HG03457 (cell line): ENCODE results near the gene SRD5A1.

ENCODE experiments used
- ATAC-seq: cut with Tn5 transposase; IDR thresholded peaks from one replicate; pipeline ENCODE4 v1.9.1; 2021; ENCODE audit warnings: moderate number of reproducible peaks; ENCODE audit not compliant: unreplicated experiment

Gene SRD5A1

DNA sequence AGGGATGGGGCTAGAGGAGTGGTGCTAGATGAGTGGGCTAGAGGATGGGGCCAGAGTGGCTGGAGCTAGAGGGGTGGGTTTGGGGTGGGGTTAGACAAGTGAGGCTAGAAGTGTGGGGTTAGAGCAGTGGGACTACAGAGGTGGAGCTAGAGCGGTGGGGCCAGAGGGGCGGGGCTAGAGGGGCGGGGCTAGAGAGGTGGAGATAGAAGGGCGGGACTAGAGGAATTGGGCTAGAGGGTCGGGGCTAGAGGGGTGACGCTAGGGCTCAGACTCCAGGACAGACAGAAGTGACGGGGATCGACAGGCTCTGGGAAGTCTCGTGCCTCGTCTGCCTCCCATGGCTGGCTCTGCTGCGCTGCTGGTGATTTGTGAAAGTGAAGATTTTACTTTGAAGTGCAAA is 49.0 kb downstream of the SRD5A1 start:
- no peak for ATAC-seq

DNA sequence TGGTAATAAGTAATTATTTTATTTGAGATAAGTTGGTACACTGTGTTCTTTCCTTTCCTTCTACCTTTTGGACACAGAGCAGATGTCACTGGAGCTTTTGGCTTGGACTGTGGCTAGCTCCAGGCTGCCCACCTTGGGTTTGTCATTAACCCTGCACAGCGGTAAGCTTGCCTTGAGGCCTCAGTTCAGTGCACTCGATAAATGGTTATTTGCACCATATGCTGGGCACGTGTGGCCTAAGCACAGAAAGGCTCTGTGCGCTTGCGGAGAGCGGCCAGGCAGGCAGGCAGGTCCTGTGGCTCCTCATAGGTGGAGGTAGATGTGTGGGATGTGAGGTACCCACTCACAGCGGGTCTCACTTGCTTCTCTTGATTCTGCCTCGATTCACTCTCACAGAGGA is 50.0 kb downstream of the SRD5A1 start:
- ATAC-seq, result no peak

DNA sequence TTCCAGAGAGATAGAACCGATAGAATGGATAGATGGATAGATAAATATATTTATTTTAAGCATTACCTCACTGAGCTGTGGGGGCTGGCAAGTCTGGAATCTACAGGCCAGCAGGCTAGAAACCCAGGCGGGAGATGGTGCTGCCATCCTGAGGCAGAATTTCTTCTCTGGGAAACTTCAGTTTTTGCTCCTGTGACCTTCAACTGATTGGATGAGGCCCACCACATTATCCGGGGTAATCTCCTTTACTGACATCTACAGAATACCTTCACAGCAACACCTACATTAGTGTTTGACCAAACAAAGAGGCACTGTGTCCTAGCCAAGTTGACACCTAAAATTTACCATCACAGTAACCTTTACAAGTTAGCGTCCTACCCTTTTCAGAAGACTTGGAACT is 50.8 kb downstream of the SRD5A1 start:
- ATAC-seq, result no peak

DNA sequence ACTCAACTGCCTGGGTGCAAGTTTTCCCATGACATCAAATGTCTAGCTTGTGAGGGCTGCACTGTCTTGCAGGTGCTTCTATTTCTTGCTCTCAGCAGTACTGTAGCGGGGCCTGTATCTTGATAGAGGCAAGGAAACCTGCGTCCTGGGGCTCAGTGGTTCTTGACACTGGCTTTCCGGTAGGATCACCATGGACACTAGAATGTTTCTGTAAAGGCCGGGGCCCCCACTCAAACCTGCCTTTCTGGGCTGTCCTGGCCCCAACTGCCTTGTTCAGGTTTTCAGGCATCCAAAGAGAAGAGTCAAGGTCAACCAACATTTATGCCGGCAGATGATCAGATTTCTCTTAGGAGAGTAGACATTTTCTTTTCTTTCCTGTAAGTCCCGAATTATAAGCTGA is 53.3 kb downstream of the SRD5A1 start:
- no peak for ATAC-seq

DNA sequence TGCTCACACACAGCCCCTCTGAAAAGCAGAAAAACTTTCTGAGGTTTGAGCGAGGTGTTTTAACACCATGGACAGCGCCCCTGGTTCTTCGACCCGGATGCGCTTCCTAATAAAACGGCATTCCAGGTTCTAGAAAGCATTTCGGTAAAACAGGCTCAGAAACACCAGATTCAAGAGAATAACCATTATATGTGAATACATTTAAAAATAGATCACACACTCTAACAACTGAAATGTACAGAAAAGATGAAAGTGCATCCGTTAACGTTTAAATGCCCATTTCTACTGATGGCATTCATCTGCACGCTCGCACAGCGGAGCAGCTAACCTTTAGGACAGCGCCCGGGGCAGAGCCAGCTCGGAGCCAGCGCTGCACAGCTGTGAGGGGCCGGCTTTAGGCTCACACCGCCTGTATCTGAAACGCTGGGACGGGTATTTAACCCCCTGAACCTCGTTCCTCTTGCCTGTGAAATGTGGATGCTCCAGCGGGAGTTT is 53.7 kb downstream of the SRD5A1 start:
- no peak for ATAC-seq

DNA sequence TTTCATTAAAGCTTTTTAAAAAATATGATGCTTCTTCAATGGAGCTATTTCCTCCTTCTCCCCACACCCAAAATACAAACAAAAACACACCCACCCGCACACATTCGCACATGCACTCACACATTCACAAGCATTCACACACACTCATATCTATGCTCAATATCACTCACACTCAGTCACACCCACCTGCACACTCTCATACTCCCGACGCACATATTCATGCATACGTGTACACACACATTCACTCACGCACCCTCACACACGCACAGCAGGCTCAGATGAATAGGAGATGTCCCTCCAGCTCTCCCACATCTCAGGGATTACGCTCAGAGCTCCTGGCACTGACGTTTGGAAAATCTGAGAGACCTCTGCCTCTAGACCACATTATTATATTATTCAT is 54.3 kb downstream of the SRD5A1 start:
- no peak for ATAC-seq

DNA sequence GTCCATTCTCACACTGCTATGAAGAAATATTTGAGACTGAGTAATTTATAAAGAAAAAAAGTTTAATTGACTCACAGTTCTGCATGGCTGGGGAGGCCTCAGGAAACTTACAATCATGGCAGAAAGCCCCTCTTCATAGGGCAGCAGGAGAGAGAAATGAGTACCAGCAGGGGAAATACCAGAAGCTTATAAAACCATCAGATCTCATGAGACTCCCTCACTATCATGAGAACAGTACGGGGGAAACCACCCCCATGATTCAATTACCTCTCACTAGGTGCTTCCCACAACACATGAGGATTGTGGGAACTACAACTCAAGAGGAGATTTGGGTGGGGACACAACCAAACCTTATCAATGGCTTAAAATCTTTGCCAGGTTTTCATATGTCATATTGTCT is 59.7 kb downstream of the SRD5A1 start:
- ATAC-seq, result no peak

DNA sequence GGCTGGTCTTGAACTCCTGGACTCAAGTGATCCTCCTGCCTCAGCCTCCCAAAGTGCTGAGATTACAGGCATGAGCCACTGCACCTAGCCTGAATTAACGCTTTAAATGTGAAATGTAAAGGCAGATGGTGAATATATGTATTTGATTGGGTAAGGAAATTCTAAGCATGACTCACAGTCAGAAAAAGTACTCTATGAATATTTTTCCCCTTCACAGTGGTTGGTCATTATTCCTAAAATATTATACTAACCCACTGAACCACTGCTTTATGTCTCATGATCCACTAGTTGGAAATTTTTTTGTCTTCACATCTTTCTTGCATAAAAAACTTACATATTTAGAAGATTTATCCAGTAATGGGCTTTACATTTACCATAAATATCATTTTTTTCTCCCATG is 65.5 kb downstream of the SRD5A1 start:
- no peak for ATAC-seq

DNA sequence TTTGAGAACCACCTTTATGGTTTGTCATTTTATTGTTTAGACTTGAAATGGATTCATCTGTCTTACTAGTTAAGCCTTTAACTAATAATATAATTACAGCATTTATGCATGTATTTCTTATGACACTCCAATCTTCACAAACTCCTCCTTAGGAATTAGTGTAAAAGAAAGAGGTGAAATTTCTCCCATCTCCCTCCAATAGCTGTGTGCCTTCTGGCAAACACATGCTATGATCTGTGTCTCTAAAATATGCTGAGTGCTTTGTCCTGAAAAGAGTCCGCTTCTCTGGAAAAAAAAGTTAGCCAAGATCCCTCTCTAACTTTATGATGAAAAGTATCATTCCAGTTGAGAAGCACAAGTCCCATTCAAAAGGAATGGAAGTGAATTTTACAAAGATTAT is 66.1 kb downstream of the SRD5A1 start:
- no peak for ATAC-seq

DNA sequence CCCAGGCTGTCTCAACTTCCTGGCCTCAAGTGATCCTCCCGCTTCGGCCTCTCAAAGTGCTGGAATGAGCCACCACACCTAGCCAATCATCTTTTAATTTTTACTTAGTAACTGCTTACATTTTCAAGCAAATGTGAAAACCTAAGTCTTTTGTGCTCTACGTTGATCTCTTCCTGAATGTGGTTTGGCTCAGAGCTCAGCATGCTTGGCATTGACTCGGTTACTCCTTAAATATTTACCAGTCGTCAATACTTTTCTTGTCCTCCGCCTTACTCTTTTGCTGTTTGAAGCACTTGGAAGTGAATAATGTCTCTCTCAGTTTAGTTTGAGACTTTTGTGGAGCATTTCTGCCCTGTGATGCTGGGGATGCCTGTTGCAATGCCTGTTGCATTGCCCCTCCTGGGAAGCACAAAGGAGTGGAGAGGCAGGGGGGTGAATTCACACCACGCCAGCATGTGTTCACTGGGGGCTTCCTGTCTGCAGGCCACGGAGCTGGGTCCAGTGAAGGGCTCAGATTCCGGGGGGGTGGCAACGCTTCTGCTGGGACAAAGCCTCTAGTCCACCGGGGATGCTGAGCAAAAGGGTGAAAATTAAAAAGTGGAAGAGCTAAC is 66.9 kb downstream of the SRD5A1 start:
- no peak for ATAC-seq

DNA sequence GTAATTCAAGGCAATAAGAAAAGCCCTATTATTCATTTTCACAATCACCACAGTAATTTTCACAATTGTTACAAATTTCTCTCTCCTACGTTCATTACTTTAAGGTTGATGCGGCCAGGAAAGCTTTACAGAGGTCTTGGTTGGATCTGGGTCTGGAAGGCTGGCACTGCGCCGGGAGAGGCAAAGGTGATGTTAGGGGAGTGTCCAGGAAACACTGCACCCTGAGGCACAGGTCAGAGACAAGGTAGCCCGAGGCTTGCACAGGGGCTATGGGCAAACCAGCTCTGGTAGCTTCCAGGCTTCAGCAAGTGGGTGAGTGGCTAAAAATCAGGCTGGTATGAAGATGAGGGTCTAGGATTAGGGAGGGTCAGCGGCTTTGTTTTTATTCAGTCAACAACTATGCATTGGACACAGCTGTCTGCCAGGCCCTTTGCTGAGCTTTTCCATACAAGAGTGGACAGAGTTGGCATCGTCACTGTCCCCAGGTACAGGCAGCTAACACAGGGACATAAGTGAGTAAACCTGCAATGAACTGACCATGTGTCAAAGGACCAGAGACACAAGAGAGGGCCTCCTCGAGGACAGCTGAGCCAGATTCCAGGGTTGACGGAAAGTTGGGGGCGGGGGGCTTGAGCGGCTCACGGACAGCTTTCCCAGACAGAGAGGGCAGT is 67.6 kb downstream of the SRD5A1 start:
- no peak for ATAC-seq

DNA sequence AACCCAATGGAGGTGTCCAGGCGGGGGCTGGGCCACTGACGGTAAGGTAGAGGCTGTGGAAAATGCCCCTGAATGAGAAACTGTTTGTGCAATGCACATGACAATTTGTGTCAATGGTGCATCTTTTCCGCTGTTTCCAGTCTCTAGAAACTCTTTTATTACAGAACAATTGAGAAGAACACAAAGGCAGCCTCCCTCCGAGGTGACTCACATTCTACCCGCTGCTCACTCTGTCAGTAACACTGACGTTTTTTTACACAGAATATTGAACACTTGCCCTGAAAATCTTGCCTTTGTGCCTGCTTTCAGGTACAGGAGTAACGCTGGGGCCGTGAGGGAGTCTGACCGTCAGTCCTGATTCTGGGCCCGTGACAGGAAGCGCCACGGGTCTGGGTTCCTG is 68.3 kb downstream of the SRD5A1 start:
- no peak for ATAC-seq

DNA sequence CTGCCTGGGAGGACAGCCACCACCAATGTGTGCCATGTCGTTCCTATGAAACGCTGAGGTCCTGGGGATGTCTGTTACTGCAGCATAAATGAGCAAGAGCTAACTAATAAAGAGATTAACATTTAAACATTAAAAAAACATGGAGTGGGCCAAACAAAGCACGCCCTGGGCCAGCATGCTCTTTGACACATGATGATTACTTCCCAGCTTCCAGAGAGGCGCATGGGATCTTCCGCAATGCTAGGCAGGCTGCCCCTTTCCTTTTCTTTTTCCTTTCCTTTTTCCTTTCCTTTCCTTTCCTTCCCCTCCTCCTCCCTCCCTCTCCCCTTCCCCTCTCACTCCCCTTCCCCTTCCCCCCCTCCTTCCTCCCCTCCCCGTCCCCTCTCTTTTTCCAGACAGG is 69.4 kb downstream of the SRD5A1 start:
- no peak for ATAC-seq

DNA sequence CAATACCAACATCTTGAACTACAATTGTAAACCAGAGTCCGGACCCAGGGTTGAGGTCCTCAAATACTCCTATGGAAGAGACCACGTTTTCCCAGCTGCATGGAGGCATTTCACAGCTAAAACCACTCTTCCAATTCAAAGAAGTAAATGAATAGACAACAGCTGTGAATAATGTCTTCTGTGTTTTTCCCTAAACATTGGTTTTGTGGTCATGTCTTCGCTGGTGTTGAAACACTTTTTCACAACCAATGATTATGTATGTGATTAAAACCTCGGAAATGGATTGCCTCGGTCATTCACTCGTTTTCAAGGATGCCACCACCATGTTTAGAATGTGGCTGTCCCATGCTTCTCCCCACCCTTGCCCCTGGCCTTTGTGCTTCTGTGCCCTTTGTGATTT is 70.6 kb downstream of the SRD5A1 start:
- no peak for ATAC-seq

DNA sequence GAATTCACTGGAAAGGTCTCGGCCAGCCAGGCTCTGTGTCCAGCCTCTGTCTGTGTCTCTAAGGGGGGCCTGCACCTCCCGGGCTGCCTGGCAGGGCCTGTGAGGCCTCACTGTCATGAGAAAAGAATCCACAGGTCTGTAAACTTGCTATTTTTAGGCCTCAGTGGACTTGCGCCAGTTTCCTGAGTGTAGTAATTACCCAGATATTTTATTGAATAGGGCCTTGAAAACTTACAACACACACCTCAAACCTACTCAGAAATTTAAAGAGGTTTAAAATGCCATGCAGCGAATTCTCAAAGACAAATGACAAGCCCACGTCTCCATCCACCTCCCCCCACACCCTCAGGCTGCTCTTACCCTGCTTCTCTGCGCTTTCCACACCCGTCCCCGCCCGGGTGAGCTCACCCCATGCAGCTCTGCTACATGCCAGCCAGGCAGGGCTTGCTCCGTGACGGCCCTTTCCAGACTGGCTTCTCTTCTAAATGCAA is 71.2 kb downstream of the SRD5A1 start:
- ATAC-seq, result no peak

DNA sequence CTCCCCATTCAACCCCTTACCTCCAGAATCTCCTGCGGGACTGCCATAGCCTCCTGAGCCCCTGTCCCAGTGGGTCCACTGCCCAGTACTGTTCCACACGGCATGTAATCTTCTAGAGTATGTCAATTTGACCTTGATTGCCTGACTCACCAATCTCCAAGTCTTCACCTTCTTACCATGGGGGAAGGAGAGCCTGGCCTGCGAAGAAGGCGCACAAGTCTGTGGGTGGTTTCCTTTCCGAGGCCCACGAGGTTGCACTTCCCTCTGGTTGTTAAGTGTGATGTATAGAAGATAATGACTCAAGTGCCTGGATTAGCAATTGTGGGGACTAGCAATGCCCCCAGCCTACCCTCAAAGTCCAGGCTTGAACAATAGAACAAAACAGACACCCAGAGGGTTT is 71.8 kb downstream of the SRD5A1 start:
- peak; percentile 47 for ATAC-seq

DNA sequence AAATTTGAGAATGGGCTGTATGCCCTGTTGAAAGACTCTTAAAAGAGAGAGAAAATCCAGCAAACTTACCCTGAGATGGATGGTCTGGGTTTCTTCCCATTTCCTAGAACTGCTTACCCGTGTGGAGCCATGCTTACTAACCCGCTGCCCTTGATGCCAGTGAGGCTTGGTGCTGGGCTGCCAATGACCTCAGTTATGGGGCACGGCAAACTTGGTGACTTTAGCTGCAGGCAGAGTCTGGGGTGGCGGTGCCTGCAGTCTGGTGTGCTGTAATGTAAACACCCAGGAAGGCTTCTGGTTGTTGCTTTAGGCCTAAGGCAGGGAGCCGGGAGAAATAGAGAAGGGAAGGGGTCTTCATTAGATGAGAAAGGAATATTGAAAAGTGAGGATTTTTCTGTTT is 72.7 kb downstream of the SRD5A1 start:
- no peak for ATAC-seq

DNA sequence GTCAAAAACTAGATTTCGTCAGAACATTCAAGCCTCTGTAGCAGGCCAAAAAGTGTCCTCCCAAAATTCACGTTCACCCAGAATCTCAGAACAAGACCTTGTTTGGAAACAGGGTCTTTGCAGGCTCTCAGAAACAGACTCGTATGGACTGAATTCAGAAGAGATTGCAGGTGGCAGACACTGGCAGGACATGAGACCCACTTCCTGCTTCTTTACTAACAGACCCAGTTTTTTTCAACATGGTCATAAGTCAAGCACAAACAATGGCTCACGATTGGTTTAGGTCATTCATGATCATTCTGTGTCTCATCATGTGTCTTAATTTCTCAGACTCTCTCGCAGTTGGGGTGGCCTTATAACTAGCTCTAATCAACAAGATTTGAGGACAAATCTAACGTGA is 74.6 kb downstream of the SRD5A1 start:
- no peak for ATAC-seq

DNA sequence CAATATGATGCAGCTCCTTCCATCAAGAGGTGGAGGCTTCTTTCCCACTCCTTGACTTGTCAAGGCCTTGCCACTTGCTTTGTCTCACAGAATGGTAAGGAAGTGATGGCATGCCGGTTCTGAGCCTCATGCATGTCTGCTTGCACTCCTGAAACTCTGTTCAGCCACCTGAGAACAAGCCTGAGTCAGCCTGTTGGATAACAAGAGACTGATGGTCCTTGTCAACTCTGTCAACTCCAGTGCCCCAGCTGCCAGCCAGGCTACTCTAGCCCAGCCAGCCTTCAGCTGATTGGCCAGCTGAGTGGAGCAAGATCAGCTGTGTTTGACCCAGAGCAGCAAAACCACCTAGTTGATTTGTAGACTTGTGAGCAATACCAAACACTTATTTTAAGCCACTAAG is 75.6 kb downstream of the SRD5A1 start:
- ATAC-seq, result no peak

DNA sequence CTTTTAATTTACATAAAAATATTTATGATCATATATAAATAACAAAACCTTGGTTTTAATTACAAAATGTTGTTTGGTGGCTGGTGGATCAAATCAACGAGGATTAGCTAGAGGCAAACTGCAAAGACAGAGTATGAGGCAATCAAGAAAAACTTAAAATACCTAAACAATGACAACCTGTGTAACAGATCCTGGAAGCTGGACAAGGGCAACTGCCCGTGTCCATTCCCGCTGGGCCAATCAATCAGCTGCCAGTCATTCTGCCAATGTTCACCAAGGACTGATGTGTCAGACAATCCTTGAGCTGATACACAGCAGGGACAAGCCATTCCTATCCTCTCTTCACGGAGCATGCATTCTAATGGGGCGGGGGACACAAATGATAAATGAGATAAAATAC is 76.8 kb downstream of the SRD5A1 start:
- ATAC-seq, result no peak

DNA sequence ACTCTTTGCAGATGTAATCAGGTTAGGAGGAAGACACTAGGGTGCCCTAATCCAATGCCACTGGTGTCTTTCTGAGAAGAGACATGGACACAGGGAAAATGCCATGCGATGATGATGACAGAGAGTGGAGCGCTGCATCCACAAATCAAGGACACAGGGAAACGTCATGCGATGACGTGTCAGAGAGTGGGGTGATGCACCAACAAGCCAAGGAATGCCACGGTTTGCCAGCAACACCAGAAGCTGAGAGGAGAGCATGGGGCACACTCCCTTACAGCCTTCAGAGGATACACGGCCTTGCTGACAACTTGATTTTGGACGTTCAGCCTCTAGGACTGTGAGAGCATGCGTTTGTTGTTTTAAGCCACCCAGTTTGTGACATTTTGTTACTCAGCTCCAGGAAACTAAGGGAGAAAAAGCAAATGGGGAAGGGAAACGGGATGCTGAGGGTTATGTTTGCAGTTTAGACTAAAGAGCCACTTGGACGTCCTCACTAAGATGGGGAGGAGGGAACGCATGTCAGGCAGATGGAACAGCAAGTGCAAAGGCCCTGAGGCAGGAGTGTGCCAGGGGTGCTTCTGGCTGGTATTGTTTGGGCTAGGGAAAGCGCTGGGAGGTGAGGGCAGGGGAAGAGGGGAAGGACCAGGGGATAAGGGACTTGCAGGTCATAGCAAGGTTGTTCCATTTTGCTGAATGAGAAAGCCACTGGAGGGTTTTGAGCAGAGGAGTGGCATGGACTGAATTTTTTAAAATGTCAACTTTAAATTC is 77.5 kb downstream of the SRD5A1 start:
- ATAC-seq, result no peak
